ENCODE data around the gene NIP7.

- TF ChIP-seq, protein P1, sequence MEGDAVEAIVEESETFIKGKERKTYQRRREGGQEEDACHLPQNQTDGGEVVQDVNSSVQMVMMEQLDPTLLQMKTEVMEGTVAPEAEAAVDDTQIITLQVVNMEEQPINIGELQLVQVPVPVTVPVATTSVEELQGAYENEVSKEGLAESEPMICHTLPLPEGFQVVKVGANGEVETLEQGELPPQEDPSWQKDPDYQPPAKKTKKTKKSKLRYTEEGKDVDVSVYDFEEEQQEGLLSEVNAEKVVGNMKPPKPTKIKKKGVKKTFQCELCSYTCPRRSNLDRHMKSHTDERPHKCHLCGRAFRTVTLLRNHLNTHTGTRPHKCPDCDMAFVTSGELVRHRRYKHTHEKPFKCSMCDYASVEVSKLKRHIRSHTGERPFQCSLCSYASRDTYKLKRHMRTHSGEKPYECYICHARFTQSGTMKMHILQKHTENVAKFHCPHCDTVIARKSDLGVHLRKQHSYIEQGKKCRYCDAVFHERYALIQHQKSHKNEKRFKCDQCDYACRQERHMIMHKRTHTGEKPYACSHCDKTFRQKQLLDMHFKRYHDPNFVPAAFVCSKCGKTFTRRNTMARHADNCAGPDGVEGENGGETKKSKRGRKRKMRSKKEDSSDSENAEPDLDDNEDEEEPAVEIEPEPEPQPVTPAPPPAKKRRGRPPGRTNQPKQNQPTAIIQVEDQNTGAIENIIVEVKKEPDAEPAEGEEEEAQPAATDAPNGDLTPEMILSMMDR (IDR thresholded peaks at IDR 0.05) = no peak
- TF ChIP-seq ZFX (IDR thresholded peaks at IDR 0.05; ENCODE audit: borderline replicate concordance) = no peak
These were observed 23.0 kb upstream of the NIP7 start for GRCh38 chr16:69316595-69317034.

Data from 22Rv1 (cell line).